ENCODE results near the gene BCR. TPM values are rescaled to one million over a fixed set of nuclear protein-coding genes. Genes with fewer than 3 reads are reported as not detected.

Gene BCR
- total RNA-seq, 2 experiments from 2014 or later: 20.6 to 40.2 TPM

DNA sequence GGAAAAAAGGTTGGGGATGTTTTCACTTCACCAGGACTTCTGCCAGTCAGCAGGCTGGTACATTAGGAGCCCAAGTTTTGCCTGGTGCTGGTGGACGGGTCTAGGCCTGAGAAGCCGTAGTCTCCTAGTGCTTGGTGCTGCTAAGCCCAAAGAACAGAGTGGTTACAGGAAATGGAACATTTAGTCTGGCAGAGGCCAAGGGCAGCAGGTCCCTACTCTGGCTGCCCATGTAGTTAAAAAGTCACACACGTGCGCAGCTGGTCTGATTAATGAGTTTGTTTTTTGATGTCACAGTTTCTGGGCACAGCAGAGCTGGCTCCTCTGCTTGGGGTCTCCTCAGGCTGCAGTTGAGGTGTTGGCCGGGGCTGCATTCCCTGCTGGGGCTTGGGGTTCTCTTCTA is 20.6 kb downstream of the BCR start:
- no peak for ATAC-seq
- no peaks in the 10 kb centered on the region for H3K9me3 Mint-ChIP-seq (ENCODE audit: low read depth)
- H3K27ac Mint-ChIP-seq: no peak overlapping the region
- DNase-seq: no peak
- CTCF ChIA-PET: interaction anchor here (1.2 kb wide), 1 partner anchor 81 kb away, joined by 3 read pairs; no protein-coding TSS in a partner anchor
- no peaks in the 10 kb centered on the region for H3K36me3 Mint-ChIP-seq
- no peaks in the 10 kb centered on the region for H3K27me3 Mint-ChIP-seq
- no peak overlapping the region for H3K4me3 Mint-ChIP-seq
- no peaks in the 10 kb centered on the region for H3K4me1 Mint-ChIP-seq

- ATAC-seq (no peak), DNase-seq (no peak)
- no peaks in the 10 kb centered on the region for H3K4me1 Mint-ChIP-seq
- CTCF ChIA-PET: no interaction called here
- no peak overlapping the region for H3K27ac Mint-ChIP-seq
- H3K9me3 Mint-ChIP-seq (ENCODE audit: low read depth): no peaks in the 10 kb centered on the region
- H3K4me3 Mint-ChIP-seq: no peak overlapping the region
- peaks cover 2% of the 10 kb centered on the region for H3K36me3 Mint-ChIP-seq
- no peaks in the 10 kb centered on the region for H3K27me3 Mint-ChIP-seq
Measured at GRCh38 chr22:23202812-23203451, 22.6 kb downstream of the BCR start.

GRCh38 chr22:23203452-23204124 is 23.3 kb downstream of the BCR start:
- ATAC-seq (no peak), DNase-seq (no peak)
- Mint-ChIP-seq H3K9me3 (ENCODE audit: low read depth) (no peaks in the 10 kb centered on the region), H3K36me3 (peaks cover 2% of the 10 kb centered on the region), H3K27ac (no peak overlapping the region), H3K4me3 (no peak overlapping the region), H3K4me1 (no peaks in the 10 kb centered on the region), H3K27me3 (no peaks in the 10 kb centered on the region)
- CTCF ChIA-PET: no interaction called here

DNA sequence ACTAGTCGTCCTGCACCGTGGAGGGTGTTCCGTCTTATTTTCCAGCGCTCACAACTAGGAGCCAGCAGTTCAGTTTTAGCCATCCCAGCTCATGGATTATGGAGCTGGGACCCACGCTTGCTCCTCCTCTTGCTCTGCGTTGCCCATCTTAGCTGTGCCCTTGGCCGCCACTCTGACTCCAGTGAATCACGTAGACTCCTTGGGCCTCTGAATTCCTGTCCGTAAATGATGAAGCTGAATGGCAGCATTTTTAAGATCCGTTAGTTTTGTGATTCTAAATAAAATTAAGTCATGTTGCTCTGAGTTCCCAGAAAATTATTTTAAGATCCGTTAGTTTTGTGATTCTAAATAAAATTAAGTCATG is 23.8 kb downstream of the BCR start:
- peaks cover 2% of the 10 kb centered on the region for H3K36me3 Mint-ChIP-seq
- H3K27ac Mint-ChIP-seq: no peak overlapping the region
- no peak overlapping the region for H3K4me3 Mint-ChIP-seq
- no peaks in the 10 kb centered on the region for H3K27me3 Mint-ChIP-seq
- DNase-seq (no peak), ATAC-seq (no peak)
- H3K9me3 Mint-ChIP-seq (ENCODE audit: low read depth): no peaks in the 10 kb centered on the region
- no peaks in the 10 kb centered on the region for H3K4me1 Mint-ChIP-seq
- CTCF ChIA-PET: no interaction called here

GRCh38 chr22:23204541-23205157 is 24.3 kb downstream of the BCR start:
- no peaks in the 10 kb centered on the region for H3K9me3 Mint-ChIP-seq (ENCODE audit: low read depth)
- no peak overlapping the region for H3K27ac Mint-ChIP-seq
- no peaks in the 10 kb centered on the region for H3K4me1 Mint-ChIP-seq
- no peak overlapping the region for H3K4me3 Mint-ChIP-seq
- H3K27me3 Mint-ChIP-seq: no peaks in the 10 kb centered on the region
- DNase-seq (no peak), ATAC-seq (no peak)
- CTCF ChIA-PET: no interaction called here
- peaks cover 2% of the 10 kb centered on the region for H3K36me3 Mint-ChIP-seq

DNA sequence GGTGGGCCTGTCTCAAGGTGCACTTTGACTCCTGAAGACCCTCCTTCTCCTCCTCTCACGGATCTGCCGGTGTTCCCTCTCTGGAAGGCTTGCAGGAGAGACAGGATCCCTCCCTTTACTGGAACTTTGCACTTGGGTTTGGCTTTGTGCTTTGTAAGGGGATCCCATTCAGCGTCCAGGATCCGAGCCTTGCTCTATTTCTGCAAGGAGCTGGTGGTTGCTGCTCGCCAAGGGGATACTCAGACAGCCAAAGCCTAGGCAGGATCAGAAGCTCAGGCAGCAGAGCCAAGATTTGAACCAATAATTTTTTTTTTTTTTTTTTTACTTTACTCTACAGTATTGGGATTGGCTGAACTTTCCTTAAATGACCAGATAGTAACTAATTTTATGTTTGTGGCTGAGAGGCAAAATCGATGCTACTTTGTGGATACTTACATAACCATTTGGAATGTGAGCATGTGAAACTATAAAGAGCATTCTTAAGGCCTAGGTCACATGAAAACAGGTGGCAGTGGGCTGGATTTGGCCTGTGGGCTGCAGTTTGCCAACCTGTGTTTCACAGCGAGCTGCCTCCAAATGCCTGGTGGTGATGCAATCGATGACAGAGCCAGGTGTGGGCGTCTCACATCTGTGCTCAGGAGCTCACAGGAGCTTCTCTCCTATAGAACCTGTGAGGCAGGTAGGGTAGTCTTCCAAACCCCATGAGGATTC is 25.2 kb downstream of the BCR start:
- no peak for ATAC-seq
- Mint-ChIP-seq H3K9me3 (ENCODE audit: low read depth) (no peaks in the 10 kb centered on the region), H3K4me3 (no peak overlapping the region), H3K4me1 (no peaks in the 10 kb centered on the region), H3K36me3 (peaks cover 2% of the 10 kb centered on the region), H3K27ac (no peak overlapping the region), H3K27me3 (no peaks in the 10 kb centered on the region)
- CTCF ChIA-PET: interaction anchor here (0.7 to 1.4 kb wide), 2 partner anchors 76 to 1216 kb away, joined by 4 to 5 read pairs; no protein-coding TSS in a partner anchor
- no peak for DNase-seq

- DNase-seq: no peak
- no peak for ATAC-seq
- Mint-ChIP-seq H3K27me3 (no peaks in the 10 kb centered on the region), H3K4me3 (no peak overlapping the region), H3K36me3 (peaks cover 2% of the 10 kb centered on the region), H3K4me1 (no peaks in the 10 kb centered on the region), H3K9me3 (ENCODE audit: low read depth) (no peaks in the 10 kb centered on the region), H3K27ac (no peak overlapping the region)
- CTCF ChIA-PET: no interaction called here
Measured at GRCh38 chr22:23206915-23207314, 26.6 kb downstream of the BCR start.

GRCh38 chr22:23207729-23208393 is 27.6 kb downstream of the BCR start:
- DNase-seq (no peak), ATAC-seq (no peak)
- Mint-ChIP-seq H3K36me3 (peaks cover 2% of the 10 kb centered on the region), H3K4me3 (no peak overlapping the region), H3K27me3 (no peaks in the 10 kb centered on the region), H3K4me1 (no peaks in the 10 kb centered on the region), H3K27ac (no peak overlapping the region), H3K9me3 (ENCODE audit: low read depth) (no peaks in the 10 kb centered on the region)
- CTCF ChIA-PET: no interaction called here

- H3K27ac Mint-ChIP-seq: no peak overlapping the region
Measured at GRCh38 chr22:23210428-23211170, 30.3 kb downstream of the BCR start.

DNA sequence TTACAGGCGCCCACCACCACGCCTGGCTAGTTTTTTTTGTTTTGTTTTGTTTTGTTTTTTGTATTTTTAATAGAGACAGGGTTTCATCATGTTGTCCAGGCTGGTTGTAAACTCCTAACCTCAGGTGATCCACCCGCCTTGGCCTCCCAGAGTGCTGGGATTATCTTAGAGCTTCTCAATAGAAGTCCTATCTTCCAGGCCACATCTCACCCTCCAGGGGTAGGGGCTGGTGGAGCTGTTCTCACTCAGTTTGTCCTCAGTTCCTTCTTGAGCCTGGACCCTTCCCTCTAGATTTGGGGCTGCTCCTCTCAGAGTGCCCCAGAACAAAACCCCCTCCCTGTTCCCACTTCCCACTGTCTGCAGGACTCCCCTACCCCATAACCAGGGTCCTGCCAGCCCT is 31.3 kb downstream of the BCR start:
- no peak for ATAC-seq
- no peak overlapping the region for H3K4me3 Mint-ChIP-seq
- H3K9me3 Mint-ChIP-seq (ENCODE audit: low read depth): no peaks in the 10 kb centered on the region
- H3K27me3 Mint-ChIP-seq: no peaks in the 10 kb centered on the region
- peaks cover 19% of the 10 kb centered on the region for H3K4me1 Mint-ChIP-seq
- no peak overlapping the region for H3K27ac Mint-ChIP-seq
- peaks cover under 1% of the 10 kb centered on the region for H3K36me3 Mint-ChIP-seq
- DNase-seq: no peak
- CTCF ChIA-PET: no interaction called here

More at GRCh38 chr22:23210428-23211170, 30.3 kb downstream of the BCR start:
- CTCF ChIA-PET: no interaction called here
- Mint-ChIP-seq H3K9me3 (ENCODE audit: low read depth) (no peaks in the 10 kb centered on the region), H3K36me3 (peaks cover 2% of the 10 kb centered on the region), H3K4me1 (peaks cover 9% of the 10 kb centered on the region), H3K27me3 (no peaks in the 10 kb centered on the region), H3K4me3 (no peak overlapping the region)
- DNase-seq (no peak), ATAC-seq (no peak)

GRCh38 chr22:23212061-23213021 is 32.0 kb downstream of the BCR start:
- Mint-ChIP-seq H3K36me3 (no peaks in the 10 kb centered on the region), H3K9me3 (ENCODE audit: low read depth) (no peaks in the 10 kb centered on the region), H3K27me3 (no peaks in the 10 kb centered on the region), H3K27ac (no peak overlapping the region), H3K4me1 (peaks cover 25% of the 10 kb centered on the region), H3K4me3 (no peak overlapping the region)
- CTCF ChIA-PET: no interaction called here
- DNase-seq (no peak), ATAC-seq (no peak)

DNA sequence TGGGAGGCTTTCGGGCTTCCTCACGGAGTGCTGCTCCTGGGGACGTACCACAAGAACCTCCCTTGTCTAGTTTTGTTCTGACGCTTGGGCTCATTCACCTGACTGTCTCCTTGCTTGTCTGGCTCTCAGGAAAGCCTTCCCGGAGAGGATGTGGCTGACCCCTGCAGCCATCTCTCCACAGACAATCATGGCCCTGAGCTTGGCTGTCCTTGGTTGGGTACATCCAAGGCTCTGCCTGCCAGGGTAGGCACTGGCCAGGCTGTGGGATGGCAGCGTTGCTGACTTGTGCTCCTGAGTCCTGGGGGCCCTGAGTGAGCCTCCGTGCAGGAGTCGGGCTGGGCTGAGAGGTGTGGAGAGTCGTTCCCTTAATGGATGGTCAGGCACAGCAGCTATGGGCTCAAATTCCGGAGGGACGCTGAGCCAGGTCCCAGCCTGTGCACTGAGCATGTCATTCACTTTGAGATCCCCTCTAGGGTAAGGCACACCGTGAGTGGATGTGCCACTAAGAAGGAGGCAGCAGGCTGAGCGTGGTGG is 32.8 kb downstream of the BCR start:
- no peak overlapping the region for H3K4me3 Mint-ChIP-seq
- no peak for DNase-seq
- no peak overlapping the region for H3K27ac Mint-ChIP-seq
- H3K4me1 Mint-ChIP-seq: peaks cover 28% of the 10 kb centered on the region
- CTCF ChIA-PET: no interaction called here
- H3K36me3 Mint-ChIP-seq: no peaks in the 10 kb centered on the region
- ATAC-seq: no peak
- no peaks in the 10 kb centered on the region for H3K27me3 Mint-ChIP-seq
- H3K9me3 Mint-ChIP-seq (ENCODE audit: low read depth): no peaks in the 10 kb centered on the region
